AG04450 (cell line): ENCODE data around the gene CCM2. TPM values are rescaled to one million over a fixed set of nuclear protein-coding genes. Genes with fewer than 3 reads are reported as not detected.

Experiments
- CTCF ChIA-PET: fragments of 300-600, 350-600 bp; formaldehyde crosslinking; extraction: SDS; loops from one replicate; lab custom pipeline; 2022; ENCODE audit warnings: antibody characterized with exemption, inconsistent platforms; lab: Charles Lee
- POLR2A ChIA-PET: fragments of 350-600 bp; formaldehyde crosslinking; extraction: SDS; loops from one replicate; lab custom pipeline; 2021; ENCODE audit warnings: antibody characterized with exemption, inconsistent platforms; lab: Yijun Ruan, JAX
- DNase-seq: peaks from one replicate; pipeline ENCODE4 v3.0.0-alpha.2; 2011; ENCODE audit warnings: low read depth, low spot score
- H3K27ac ChIP-seq: one replicate; pipeline ENCODE4 v1.5.1; 2012; ENCODE audit warnings: low read depth, low read length, control low read depth
- H3K27me3 ChIP-seq: one replicate; pipeline ENCODE4 v1.6.0; 2012; ENCODE audit warnings: low read length; ENCODE audit not compliant: control insufficient read depth, insufficient read depth
- H3K4me3 ChIP-seq: 2 replicates; pipeline ENCODE4 v1.5.1; 2011; ENCODE audit warnings: mild to moderate bottlenecking, low read depth, low read length, control low read depth
- H3K9me3 ChIP-seq: 2 replicates; pipeline ENCODE4 v1.5.1; 2012; ENCODE audit warnings: low read length; ENCODE audit not compliant: control insufficient read depth, insufficient read depth
- CTCF ChIP-seq: IDR thresholded peaks from 2 replicates; pipeline ENCODE4 v1.5.1; 2011; ENCODE audit warnings: low read depth, low read length, control low read depth, inconsistent platforms
- polyA plus RNA-seq: library from polyadenylated mRNA; depleted of rRNA; stranded (reverse); fragments of >200 nt; gene quantifications from 2 replicates; pipeline ENCODE4 v1.2.3, GENCODE V29; 2011

Gene CCM2
- polyA plus RNA-seq, 1 experiment, result 24.7 TPM

- CTCF ChIA-PET, result interaction anchor here (0.7 kb wide), 1 partner anchor 116 kb away, joined by 3 read pairs; no protein-coding TSS in a partner anchor
- 0 out of 2 replicates have a peak, but pooled peaks have one; percentile 2 for TF ChIP-seq CTCF
Measured at GRCh38 chr7:44962483-44963251, 37.3 kb upstream of the CCM2 start.

GRCh38 chr7:44963364-44964290 lies 36.4 kb upstream of the CCM2 start:
- peaks cover 17% of the 10 kb centered on the region for H3K27me3 ChIP-seq
- H3K9me3 ChIP-seq, result no peaks in the 10 kb centered on the region; the same call in 1 of the 2 replicates
- ChIA-PET POLR2A (no interaction called here), CTCF (interaction anchor here (0.5 to 1.9 kb wide), 5 partner anchors 10 to 172 kb away, joined by 3 to 7 read pairs (median 3); no protein-coding TSS in a partner anchor)
- no peak for TF ChIP-seq CTCF
- DNase-seq, result no peak
- no peak overlapping the region for H3K27ac ChIP-seq
- no peak overlapping the region for H3K4me3 ChIP-seq

More at GRCh38 chr7:44962483-44963251, 37.3 kb upstream of the CCM2 start:
- POLR2A ChIA-PET, result no interaction called here
- no peak for DNase-seq
- Histone ChIP-seq H3K9me3 (no peaks in the 10 kb centered on the region; the same call in 1 of the 2 replicates), H3K27me3 (peaks cover 17% of the 10 kb centered on the region), H3K4me3 (peak overlapping the region; percentile 54), H3K27ac (no peak overlapping the region)

GRCh38 chr7:44964384-44964830 lies 35.6 kb upstream of the CCM2 start:
- Histone ChIP-seq H3K9me3 (no peaks in the 10 kb centered on the region; the same call in 1 of the 2 replicates), H3K27me3 (peaks cover 17% of the 10 kb centered on the region), H3K27ac (no peak overlapping the region), H3K4me3 (no peak overlapping the region)
- ChIA-PET POLR2A (no interaction called here), CTCF (interaction anchor here (0.5 to 1.9 kb wide), 4 partner anchors 10 to 172 kb away, joined by 3 to 7 read pairs (median 3); no protein-coding TSS in a partner anchor)
- no peak for DNase-seq
- peak; percentile 44; the same call in 1 of the 2 replicates for TF ChIP-seq CTCF

GRCh38 chr7:44964831-44965440 lies 35.1 kb upstream of the CCM2 start:
- no peak for TF ChIP-seq CTCF
- CTCF ChIA-PET, result interaction anchor here (1.9 kb wide), 1 partner anchor 171 kb away, joined by 7 read pairs; no protein-coding TSS in a partner anchor
- no peak overlapping the region for H3K27ac ChIP-seq
- peaks cover 16% of the 10 kb centered on the region for H3K27me3 ChIP-seq
- H3K9me3 ChIP-seq, result no peaks in the 10 kb centered on the region; the same call in 1 of the 2 replicates
- H3K4me3 ChIP-seq, result no peak overlapping the region
- DNase-seq, result no peak
- POLR2A ChIA-PET, result no interaction called here
